DOHH2 (cell line): ENCODE data around the gene SLC1A2.

ENCODE experiments used
- H3F3A ChIP-seq: fragments of 200-600 bp; sonication (generic), shearing (Covaris generic); 2 replicates; pipeline ENCODE4 v1.6.0; 2016; ENCODE audit warnings: antibody characterized with exemption, mild to moderate bottlenecking; ENCODE audit not compliant: control insufficient read depth, insufficient read depth
- H3K27ac ChIP-seq: fragments of 200-600 bp; sonication (generic); 2 replicates; pipeline ENCODE4 v1.5.1; 2014; ENCODE audit warnings: low read depth, mild to moderate bottlenecking, low read length, moderate library complexity
- H3K27me3 ChIP-seq: fragments of 200-600 bp; sonication (generic); 2 replicates; pipeline ENCODE4 v1.6.1; 2014; ENCODE audit warnings: mild to moderate bottlenecking, low read length, mixed read lengths; ENCODE audit not compliant: control insufficient read depth
- H3K36me3 ChIP-seq: fragments of 200-600 bp; sonication (generic); 2 replicates; pipeline ENCODE4 v1.6.1; 2014; ENCODE audit warnings: mild to moderate bottlenecking, low read length, moderate library complexity, mixed read lengths; ENCODE audit not compliant: control insufficient read depth
- H3K4me1 ChIP-seq: fragments of 200-600 bp; sonication (generic); 2 replicates; pipeline ENCODE4 v1.6.1; 2014; ENCODE audit warnings: mild to moderate bottlenecking, low read length, mixed read lengths; ENCODE audit not compliant: control insufficient read depth
- H3K4me2 ChIP-seq: fragments of 200-600 bp; sonication (generic); 2 replicates; pipeline ENCODE4 v1.6.0; 2014; ENCODE audit warnings: mild to moderate bottlenecking, low read length, moderate library complexity
- H3K4me3 ChIP-seq: fragments of 200-600 bp; sonication (generic); 2 replicates; pipeline ENCODE4 v1.5.1; 2014; ENCODE audit warnings: mild to moderate bottlenecking, low read length, mixed read lengths
- H3K79me2 ChIP-seq: fragments of 200-600 bp; sonication (generic); 2 replicates; pipeline ENCODE4 v1.6.1; 2014; ENCODE audit warnings: mild to moderate bottlenecking, low read length, mixed read lengths; ENCODE audit not compliant: control insufficient read depth
- H3K9me2 ChIP-seq: fragments of 200-600 bp; sonication (generic); replicated peaks from 2 replicates; pipeline ENCODE4 v1.6.1; 2014; ENCODE audit warnings: mild to moderate bottlenecking, low read length, mixed read lengths; ENCODE audit not compliant: control insufficient read depth
- H3K9me3 ChIP-seq: fragments of 200-600 bp; sonication (generic); 2 replicates; pipeline ENCODE4 v1.6.1; 2014; ENCODE audit warnings: antibody characterized with exemption, low read length, mixed read lengths; ENCODE audit not compliant: control insufficient read depth, insufficient read depth
- H4K20me1 ChIP-seq: fragments of 200-600 bp; sonication (generic); 2 replicates; pipeline ENCODE4 v1.6.0; 2014; ENCODE audit warnings: low read depth, mild to moderate bottlenecking, antibody characterized with exemption, low read length, moderate library complexity; ENCODE audit not compliant: control insufficient read depth, insufficient read depth
- EZH2phosphoT487 ChIP-seq: fragments of 200-600 bp; sonication (generic); IDR thresholded peaks from 2 replicates; pipeline ENCODE4 v1.6.1; 2017; ENCODE audit warnings: borderline replicate concordance, mild to moderate bottlenecking, antibody characterized with exemption, low read length, moderate library complexity, mixed read lengths
- TF ChIP-seq, protein P1 (sequence below): fragments of 200-600 bp; sonication (generic); IDR thresholded peaks from one replicate; pipeline ENCODE4 v1.5.1; 2014; ENCODE audit warnings: antibody characterized with exemption, mild to moderate bottlenecking, low read depth, low read length; ENCODE audit not compliant: poor library complexity, severe bottlenecking

SLC1A2 gene

GRCh38 chr11:35393098-35393497 is 26.3 kb downstream of the SLC1A2 start:
- TF ChIP-seq, protein P1, sequence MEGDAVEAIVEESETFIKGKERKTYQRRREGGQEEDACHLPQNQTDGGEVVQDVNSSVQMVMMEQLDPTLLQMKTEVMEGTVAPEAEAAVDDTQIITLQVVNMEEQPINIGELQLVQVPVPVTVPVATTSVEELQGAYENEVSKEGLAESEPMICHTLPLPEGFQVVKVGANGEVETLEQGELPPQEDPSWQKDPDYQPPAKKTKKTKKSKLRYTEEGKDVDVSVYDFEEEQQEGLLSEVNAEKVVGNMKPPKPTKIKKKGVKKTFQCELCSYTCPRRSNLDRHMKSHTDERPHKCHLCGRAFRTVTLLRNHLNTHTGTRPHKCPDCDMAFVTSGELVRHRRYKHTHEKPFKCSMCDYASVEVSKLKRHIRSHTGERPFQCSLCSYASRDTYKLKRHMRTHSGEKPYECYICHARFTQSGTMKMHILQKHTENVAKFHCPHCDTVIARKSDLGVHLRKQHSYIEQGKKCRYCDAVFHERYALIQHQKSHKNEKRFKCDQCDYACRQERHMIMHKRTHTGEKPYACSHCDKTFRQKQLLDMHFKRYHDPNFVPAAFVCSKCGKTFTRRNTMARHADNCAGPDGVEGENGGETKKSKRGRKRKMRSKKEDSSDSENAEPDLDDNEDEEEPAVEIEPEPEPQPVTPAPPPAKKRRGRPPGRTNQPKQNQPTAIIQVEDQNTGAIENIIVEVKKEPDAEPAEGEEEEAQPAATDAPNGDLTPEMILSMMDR = no peak
- Histone ChIP-seq H3K9me2 (no peaks in the 10 kb centered on the region), H3K9me3 (no peaks in the 10 kb centered on the region), H4K20me1 (no peaks in the 10 kb centered on the region), H3K4me3 (no peak overlapping the region), H3K27ac (no peak overlapping the region), H3K36me3 (no peaks in the 10 kb centered on the region), H3K79me2 (no peaks in the 10 kb centered on the region), H3K27me3 (peaks cover 25% of the 10 kb centered on the region), H3F3A (no peaks in the 10 kb centered on the region), H3K4me1 (peaks cover 11% of the 10 kb centered on the region), H3K4me2 (no peak overlapping the region)

DNA sequence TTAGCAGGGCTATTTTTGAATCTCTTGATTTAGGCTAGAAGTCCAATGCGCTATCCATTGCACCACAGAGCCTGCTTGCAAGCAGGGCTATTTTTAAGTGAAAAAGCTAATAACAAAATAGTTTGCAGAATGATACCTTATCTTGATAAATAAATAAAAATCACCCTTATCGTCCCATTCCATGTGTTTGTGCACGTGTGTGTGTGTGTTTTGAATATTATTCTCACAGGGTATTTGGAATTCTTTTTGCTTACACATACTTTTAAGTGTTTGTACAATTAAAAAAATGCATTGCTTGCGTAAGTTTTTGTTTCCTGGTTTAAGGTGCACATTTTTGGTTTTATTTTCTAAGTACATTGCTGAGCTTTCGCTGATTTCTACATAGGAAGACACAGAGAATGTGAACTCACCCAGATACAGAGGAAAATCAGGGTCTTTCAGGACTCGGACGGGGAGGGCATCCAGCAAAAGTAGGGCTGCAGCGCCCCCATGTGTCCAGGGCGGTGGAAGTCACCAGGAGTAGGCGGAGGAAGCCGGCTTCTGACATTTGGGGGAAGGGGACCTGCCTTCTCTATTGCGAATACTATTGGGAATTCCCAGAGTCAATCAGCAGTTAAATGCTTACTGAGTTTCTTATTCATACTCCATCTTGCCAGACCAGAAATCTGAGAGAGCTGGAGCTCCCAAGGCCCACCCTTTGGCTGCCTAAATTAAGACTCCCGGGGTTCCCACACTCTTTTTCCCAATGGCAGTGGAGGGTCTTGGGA is 27.3 kb downstream of the SLC1A2 start:
- H3K9me3 ChIP-seq = no peaks in the 10 kb centered on the region
- peaks cover 25% of the 10 kb centered on the region for H3K27me3 ChIP-seq
- H4K20me1 ChIP-seq = no peaks in the 10 kb centered on the region
- H3K9me2 ChIP-seq = no peaks in the 10 kb centered on the region
- no peak overlapping the region for H3K4me3 ChIP-seq
- no peak overlapping the region for H3K27ac ChIP-seq
- no peaks in the 10 kb centered on the region for H3F3A ChIP-seq
- no peak for TF ChIP-seq EZH2phosphoT487
- TF ChIP-seq, protein P1 = peak; percentile 86
- peaks cover 11% of the 10 kb centered on the region for H3K4me1 ChIP-seq
- no peak overlapping the region for H3K4me2 ChIP-seq
- H3K36me3 ChIP-seq = no peaks in the 10 kb centered on the region
- no peaks in the 10 kb centered on the region for H3K79me2 ChIP-seq

DNA sequence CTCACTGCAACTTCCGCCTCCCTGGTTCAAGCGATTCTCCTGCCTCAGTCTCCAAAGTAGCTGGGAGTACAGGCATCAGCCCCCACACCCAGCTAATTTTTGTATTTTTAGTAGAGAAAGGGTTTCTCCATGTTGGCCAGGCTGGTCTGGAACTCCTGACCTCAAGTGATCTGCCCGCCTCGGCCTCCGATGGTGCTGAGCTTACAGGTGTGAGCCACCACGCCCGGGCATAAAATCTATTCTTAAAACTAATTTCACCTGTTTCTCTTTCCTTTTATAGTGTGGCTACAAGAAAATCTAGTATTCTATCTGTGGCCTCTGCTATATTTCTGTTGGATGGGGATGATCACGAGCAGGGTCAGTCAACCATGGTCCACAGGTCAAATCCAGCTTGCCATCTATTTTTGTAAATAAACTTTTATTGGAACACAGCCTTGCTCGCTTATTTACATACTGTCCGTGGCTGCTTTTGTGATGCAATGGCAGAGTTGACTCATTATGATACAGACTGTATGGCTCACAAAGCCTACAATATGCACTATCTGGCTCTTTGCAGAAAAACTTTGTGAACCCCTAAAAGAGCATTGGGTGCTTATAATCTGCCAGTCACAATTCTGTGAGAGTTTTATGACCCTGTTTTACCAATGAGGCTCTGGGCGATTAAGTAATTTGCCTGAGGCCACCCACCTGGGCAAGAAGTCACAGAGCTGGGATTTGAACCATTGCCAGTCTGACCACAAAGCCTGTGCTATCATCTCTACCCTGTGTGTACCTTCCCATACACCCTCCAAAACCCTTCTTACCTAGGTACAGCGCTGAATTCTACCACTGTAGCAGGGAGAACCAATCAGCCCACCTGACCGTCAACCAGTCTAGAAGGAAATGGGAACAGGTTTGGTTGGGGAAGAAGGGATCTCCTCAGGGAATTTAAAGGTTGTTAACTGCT is 28.3 kb downstream of the SLC1A2 start:
- no peak overlapping the region for H3K4me2 ChIP-seq
- no peaks in the 10 kb centered on the region for H3K9me2 ChIP-seq
- H4K20me1 ChIP-seq = no peaks in the 10 kb centered on the region
- no peak overlapping the region for H3K4me3 ChIP-seq
- H3K79me2 ChIP-seq = no peaks in the 10 kb centered on the region
- H3K36me3 ChIP-seq = no peaks in the 10 kb centered on the region
- no peak for TF ChIP-seq EZH2phosphoT487
- TF ChIP-seq, protein P1 = no peak
- no peaks in the 10 kb centered on the region for H3F3A ChIP-seq
- no peak overlapping the region for H3K27ac ChIP-seq
- H3K9me3 ChIP-seq = no peaks in the 10 kb centered on the region
- peaks cover 25% of the 10 kb centered on the region for H3K27me3 ChIP-seq
- H3K4me1 ChIP-seq = peaks cover 11% of the 10 kb centered on the region
